ENCODE results near the gene DDX11.
"Not testable (repeated sequence)": the region's sequence is repeated elsewhere in the genome, so short reads cannot be mapped to it uniquely, and the experiment has no call there.

DNA sequence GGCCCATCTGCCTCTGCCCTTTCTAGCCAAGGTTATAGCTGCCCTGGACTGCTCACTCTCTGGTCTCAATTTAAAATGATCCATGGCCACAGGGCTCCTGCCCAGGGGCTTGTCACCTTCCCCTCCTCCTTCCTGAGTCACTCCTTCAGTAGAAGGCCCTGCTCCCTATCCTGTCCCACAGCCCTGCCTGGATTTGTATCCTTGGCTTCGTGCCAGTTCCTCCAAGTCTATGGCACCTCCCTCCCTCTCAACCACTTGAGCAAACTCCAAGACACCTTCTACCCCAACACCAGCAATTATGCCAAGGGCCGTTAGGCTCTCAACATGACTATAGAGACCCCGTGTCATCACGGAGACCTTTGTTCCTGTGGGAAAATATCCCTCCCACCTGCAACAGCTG is 30.6 kb downstream of the DDX11 start:
- TF ChIP-seq, protein P1, sequence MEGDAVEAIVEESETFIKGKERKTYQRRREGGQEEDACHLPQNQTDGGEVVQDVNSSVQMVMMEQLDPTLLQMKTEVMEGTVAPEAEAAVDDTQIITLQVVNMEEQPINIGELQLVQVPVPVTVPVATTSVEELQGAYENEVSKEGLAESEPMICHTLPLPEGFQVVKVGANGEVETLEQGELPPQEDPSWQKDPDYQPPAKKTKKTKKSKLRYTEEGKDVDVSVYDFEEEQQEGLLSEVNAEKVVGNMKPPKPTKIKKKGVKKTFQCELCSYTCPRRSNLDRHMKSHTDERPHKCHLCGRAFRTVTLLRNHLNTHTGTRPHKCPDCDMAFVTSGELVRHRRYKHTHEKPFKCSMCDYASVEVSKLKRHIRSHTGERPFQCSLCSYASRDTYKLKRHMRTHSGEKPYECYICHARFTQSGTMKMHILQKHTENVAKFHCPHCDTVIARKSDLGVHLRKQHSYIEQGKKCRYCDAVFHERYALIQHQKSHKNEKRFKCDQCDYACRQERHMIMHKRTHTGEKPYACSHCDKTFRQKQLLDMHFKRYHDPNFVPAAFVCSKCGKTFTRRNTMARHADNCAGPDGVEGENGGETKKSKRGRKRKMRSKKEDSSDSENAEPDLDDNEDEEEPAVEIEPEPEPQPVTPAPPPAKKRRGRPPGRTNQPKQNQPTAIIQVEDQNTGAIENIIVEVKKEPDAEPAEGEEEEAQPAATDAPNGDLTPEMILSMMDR (IDR thresholded peaks at IDR 0.05) = not testable (repeated sequence)
- TF ChIP-seq POLR2A (IDR thresholded peaks at IDR 0.05) = not testable (repeated sequence)
